ENCODE results near the gene FAAP20. TPM values are rescaled to one million over a fixed set of nuclear protein-coding genes. Genes with fewer than 3 reads are reported as not detected.

FAAP20 gene
- total RNA-seq, 1 experiment from 2014 or later: 119 TPM

DNA sequence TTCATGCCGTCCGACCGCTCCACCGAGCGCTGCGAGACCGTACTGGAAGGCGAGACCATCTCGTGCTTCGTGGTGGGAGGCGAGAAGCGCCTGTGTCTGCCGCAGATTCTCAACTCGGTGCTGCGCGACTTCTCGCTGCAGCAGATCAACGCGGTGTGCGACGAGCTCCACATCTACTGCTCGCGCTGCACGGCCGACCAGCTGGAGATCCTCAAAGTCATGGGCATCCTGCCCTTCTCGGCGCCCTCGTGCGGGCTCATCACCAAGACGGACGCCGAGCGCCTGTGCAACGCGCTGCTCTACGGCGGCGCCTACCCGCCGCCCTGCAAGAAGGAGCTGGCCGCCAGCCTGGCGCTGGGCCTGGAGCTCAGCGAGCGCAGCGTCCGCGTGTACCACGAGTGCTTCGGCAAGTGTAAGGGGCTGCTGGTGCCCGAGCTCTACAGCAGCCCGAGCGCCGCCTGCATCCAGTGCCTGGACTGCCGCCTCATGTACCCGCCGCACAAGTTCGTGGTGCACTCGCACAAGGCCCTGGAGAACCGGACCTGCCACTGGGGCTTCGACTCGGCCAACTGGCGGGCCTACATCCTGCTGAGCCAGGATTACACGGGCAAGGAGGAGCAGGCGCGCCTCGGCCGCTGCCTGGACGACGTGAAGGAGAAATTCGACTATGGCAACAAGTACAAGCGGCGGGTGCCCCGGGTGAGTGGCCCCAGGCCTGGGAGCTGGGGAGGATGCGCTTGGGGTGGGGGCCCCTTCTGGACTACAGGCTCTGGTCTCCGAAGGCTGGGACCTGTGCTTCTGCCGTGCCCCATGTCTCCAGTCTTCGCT lies 34.7 kb upstream of the FAAP20 start:
- H3K4me2 ChIP-seq (ENCODE audit: insufficient read depth, insufficient read length, low read length): peak overlapping the region; percentile 65
- DNase-seq: no peak
- Mint-ChIP-seq H3K9me3 (no peaks in the 10 kb centered on the region; a peak in 1 of 5 replicates), H3K4me3 (peak overlapping the region; percentile 96 to 97), H3K27me3 (ENCODE audit: low read depth) (peaks cover 3% of the 10 kb centered on the region; the same call in 1 of the 2 replicates), H3K36me3 (ENCODE audit: insufficient read depth in 1 of 3, low read depth in 3 of 3) (peaks cover 6 to 22% (median 10%) of the 10 kb centered on the region in 3 experiments; a peak in 5 of 7 replicates), H3K27ac (peak overlapping the region in 2 of 3 experiments; percentile 72 to 97; a peak in 4 of 7 replicates), H3K4me1 (peaks cover 35 to 41% of the 10 kb centered on the region in 2 experiments)
- no peak overlapping the region for H3K23ac ChIP-seq (ENCODE audit: insufficient read length, low read depth, low read length)
- H2BK5ac ChIP-seq (ENCODE audit: insufficient read length, low read length): no peak overlapping the region
- H3K23me2 ChIP-seq (ENCODE audit: insufficient read length, low read depth, low read length, poor library complexity, severe bottlenecking): peaks cover 32% of the 10 kb centered on the region
- H3T11ph ChIP-seq (ENCODE audit: low read length): no peak overlapping the region
- peak overlapping the region; percentile 22 for H3K18ac ChIP-seq (ENCODE audit: insufficient read length, low read depth, low read length)
- H3K9ac ChIP-seq (ENCODE audit: extremely low read depth, insufficient read length, low read length): peak overlapping the region; percentile 40
- H3K9me3 ChIP-seq (ENCODE audit: control insufficient read depth, low read depth, low read length): no peaks in the 10 kb centered on the region
- no peak overlapping the region for H2BK12ac ChIP-seq (ENCODE audit: insufficient read length, low read depth, low read length)
- H3K79me2 ChIP-seq (ENCODE audit: insufficient read depth, low read length): peaks cover 55% of the 10 kb centered on the region; the same call in 1 of the 2 replicates
- no peak overlapping the region for H3K27ac ChIP-seq (ENCODE audit: insufficient read length, low read depth, low read length)
- H2AFZ ChIP-seq (ENCODE audit: low read length): no peak overlapping the region
- H4K5ac ChIP-seq (ENCODE audit: insufficient read length, low read depth, low read length): no peak overlapping the region
- H2BK15ac ChIP-seq (ENCODE audit: low read depth, low read length): no peak overlapping the region
- H3K4me1 ChIP-seq (ENCODE audit: insufficient read depth, low read length): no peaks in the 10 kb centered on the region; the same call in 1 of the 2 replicates
- TF ChIP-seq, protein P1, sequence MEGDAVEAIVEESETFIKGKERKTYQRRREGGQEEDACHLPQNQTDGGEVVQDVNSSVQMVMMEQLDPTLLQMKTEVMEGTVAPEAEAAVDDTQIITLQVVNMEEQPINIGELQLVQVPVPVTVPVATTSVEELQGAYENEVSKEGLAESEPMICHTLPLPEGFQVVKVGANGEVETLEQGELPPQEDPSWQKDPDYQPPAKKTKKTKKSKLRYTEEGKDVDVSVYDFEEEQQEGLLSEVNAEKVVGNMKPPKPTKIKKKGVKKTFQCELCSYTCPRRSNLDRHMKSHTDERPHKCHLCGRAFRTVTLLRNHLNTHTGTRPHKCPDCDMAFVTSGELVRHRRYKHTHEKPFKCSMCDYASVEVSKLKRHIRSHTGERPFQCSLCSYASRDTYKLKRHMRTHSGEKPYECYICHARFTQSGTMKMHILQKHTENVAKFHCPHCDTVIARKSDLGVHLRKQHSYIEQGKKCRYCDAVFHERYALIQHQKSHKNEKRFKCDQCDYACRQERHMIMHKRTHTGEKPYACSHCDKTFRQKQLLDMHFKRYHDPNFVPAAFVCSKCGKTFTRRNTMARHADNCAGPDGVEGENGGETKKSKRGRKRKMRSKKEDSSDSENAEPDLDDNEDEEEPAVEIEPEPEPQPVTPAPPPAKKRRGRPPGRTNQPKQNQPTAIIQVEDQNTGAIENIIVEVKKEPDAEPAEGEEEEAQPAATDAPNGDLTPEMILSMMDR (conservative IDR thresholded peaks at IDR 0.05): peak; percentile 11; the same call in 2 of the 3 replicates
- H3K14ac ChIP-seq (ENCODE audit: insufficient read depth, low read length): peak overlapping the region; percentile 55
- no peak overlapping the region for H2AK5ac ChIP-seq (ENCODE audit: insufficient read length, low read length)
- peaks cover 13% of the 10 kb centered on the region for H3K79me1 ChIP-seq (ENCODE audit: insufficient read depth, low read depth, low read length, poor library complexity, severe bottlenecking)
- no CpG with 5 or more reads among the region's 77 CpGs for WGBS (ENCODE audit: extremely low coverage, insufficient read length, low lambda C conversion rate)
- no peak overlapping the region for H3K56ac ChIP-seq (ENCODE audit: insufficient read length, low read depth, low read length)
- no peak overlapping the region for H3K4ac ChIP-seq (ENCODE audit: low read depth, low read length)
- no peak overlapping the region for H2BK120ac ChIP-seq (ENCODE audit: low read depth, low read length, poor library complexity, severe bottlenecking)
- no peak overlapping the region for H4K8ac ChIP-seq (replicated peaks; ENCODE audit: insufficient read length, low read depth, low read length)
- H4K20me1 ChIP-seq (ENCODE audit: control insufficient read depth, insufficient read depth, insufficient read length): no peaks in the 10 kb centered on the region
- H3K27me3 ChIP-seq (ENCODE audit: insufficient read depth, low read length): no peaks in the 10 kb centered on the region
- no peak overlapping the region for H4K91ac ChIP-seq (ENCODE audit: insufficient read length, low read depth, low read length)
- no peak overlapping the region for H2BK20ac ChIP-seq (ENCODE audit: low read depth, low read length, poor library complexity, severe bottlenecking)

Measured in H9 (cell line).